Testis (tissue), 2 donors: ENCODE results near the gene RNF125.

Source experiments
- POLR2A ChIP-seq: fragments of 450-650 bp; IDR thresholded peaks from one replicate; pipeline ENCODE4 v1.6.1; 2017; ENCODE audit warnings: antibody characterized with exemption, mild to moderate bottlenecking, moderate library complexity
- TF ChIP-seq, protein P1 (sequence below), 3 experiments: fragments of 450-650 bp in 2 of 3; fragments of 200-600 bp in 1 of 3; sonication (generic) in 1 of 3; IDR thresholded peaks; one replicate each; pipeline ENCODE4 v1.5.1; 2016 to 2019; ENCODE audit warnings: antibody characterized with exemption in 3 of 3, mild to moderate bottlenecking in 2 of 3, moderate library complexity in 1 of 3

DNA sequence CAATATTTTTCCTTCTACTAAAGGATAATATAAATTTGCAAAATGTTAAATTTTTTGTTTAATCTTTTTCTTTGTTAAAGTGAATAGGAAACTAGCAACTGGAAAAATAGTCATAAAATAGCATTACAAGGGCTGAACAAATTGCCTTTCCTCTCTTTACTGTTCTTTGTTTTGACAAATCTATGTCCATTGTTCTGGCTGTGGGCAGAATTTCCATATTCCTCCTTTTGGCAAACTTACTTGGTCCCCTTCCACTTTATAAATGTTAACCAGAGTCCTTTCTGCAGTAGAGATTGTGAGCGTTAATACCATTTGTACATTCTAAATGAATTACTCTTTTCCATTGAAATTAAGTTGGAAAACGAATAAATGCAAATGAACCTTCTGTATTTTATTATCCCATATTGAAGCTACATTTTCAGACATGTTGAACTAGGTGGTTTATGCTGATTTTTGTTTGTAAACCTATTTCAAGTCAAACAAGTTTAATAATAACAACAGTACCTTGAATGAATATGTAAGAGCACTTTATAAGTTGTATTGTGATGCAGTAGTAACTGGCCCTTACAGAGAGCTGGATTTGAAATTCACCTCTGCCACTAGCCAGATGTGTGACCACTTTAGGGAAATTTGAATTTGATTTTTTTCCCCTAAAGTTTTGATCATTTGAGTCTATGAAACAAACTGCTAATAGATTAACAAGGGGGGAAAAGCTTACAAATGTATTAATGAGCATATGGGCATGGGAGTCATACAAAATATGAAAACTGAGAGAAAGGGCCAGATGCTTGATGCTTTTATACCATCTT lies 3.3 kb downstream of the RNF125 start:
- no peak for TF ChIP-seq POLR2A
- TF ChIP-seq, protein P1, sequence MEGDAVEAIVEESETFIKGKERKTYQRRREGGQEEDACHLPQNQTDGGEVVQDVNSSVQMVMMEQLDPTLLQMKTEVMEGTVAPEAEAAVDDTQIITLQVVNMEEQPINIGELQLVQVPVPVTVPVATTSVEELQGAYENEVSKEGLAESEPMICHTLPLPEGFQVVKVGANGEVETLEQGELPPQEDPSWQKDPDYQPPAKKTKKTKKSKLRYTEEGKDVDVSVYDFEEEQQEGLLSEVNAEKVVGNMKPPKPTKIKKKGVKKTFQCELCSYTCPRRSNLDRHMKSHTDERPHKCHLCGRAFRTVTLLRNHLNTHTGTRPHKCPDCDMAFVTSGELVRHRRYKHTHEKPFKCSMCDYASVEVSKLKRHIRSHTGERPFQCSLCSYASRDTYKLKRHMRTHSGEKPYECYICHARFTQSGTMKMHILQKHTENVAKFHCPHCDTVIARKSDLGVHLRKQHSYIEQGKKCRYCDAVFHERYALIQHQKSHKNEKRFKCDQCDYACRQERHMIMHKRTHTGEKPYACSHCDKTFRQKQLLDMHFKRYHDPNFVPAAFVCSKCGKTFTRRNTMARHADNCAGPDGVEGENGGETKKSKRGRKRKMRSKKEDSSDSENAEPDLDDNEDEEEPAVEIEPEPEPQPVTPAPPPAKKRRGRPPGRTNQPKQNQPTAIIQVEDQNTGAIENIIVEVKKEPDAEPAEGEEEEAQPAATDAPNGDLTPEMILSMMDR (IDR thresholded peaks at IDR 0.05): no peak
